ENCODE measurements around the gene CKAP4.

Gene CKAP4, protein sequence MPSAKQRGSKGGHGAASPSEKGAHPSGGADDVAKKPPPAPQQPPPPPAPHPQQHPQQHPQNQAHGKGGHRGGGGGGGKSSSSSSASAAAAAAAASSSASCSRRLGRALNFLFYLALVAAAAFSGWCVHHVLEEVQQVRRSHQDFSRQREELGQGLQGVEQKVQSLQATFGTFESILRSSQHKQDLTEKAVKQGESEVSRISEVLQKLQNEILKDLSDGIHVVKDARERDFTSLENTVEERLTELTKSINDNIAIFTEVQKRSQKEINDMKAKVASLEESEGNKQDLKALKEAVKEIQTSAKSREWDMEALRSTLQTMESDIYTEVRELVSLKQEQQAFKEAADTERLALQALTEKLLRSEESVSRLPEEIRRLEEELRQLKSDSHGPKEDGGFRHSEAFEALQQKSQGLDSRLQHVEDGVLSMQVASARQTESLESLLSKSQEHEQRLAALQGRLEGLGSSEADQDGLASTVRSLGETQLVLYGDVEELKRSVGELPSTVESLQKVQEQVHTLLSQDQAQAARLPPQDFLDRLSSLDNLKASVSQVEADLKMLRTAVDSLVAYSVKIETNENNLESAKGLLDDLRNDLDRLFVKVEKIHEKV

DNA sequence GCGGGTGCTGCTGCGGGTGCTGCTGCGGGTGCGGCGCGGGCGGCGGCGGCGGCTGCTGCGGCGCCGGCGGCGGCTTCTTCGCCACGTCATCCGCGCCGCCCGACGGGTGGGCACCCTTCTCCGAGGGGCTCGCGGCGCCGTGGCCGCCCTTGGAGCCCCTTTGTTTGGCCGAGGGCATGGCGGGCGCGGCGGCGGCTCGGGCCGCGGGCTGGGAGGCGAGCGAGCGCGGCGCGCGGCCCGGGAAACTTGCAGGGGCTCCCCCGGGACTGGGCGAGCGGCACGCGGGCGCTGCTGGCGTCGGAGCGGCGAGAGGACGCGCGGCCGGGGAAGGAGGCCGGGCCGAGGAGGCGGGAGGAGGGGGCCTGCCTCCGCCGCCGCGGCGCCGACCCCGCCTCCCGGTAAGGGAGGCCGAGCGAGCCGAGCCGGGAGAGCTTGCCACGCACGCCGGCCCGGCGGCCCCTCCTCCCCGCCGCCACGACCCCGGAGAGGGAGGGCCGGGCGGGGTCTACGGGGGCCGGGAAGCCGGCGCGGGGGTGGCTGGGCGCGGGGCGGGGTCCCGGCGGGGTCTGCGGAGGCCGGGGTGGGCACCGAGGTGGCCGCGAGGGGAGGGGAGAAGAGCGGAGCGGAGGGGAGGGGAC, at the start of gene CKAP4:
TSS of gene CKAP4 (minus strand) at position 347 of the 638 bp plus-strand sequence. CDS start at position 178, 169 bp downstream.
- peaks cover 28% of the 10 kb centered on the region for H3K4me1 ChIP-seq (ENCODE audit: insufficient read depth, low read length, severe bottlenecking)
- no peaks in the 10 kb centered on the region for H3K9me3 ChIP-seq (ENCODE audit: low read length)
- H2AFZ ChIP-seq (ENCODE audit: low read length), result no peak within 1 kb of the TSS
- H3F3A ChIP-seq (ENCODE audit: insufficient read depth, low read length), result no peaks in the 10 kb centered on the region
- TF ChIP-seq, protein P1, sequence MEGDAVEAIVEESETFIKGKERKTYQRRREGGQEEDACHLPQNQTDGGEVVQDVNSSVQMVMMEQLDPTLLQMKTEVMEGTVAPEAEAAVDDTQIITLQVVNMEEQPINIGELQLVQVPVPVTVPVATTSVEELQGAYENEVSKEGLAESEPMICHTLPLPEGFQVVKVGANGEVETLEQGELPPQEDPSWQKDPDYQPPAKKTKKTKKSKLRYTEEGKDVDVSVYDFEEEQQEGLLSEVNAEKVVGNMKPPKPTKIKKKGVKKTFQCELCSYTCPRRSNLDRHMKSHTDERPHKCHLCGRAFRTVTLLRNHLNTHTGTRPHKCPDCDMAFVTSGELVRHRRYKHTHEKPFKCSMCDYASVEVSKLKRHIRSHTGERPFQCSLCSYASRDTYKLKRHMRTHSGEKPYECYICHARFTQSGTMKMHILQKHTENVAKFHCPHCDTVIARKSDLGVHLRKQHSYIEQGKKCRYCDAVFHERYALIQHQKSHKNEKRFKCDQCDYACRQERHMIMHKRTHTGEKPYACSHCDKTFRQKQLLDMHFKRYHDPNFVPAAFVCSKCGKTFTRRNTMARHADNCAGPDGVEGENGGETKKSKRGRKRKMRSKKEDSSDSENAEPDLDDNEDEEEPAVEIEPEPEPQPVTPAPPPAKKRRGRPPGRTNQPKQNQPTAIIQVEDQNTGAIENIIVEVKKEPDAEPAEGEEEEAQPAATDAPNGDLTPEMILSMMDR (IDR thresholded peaks at IDR 0.05; ENCODE audit: low read length), result no peak
- no peak for TF ChIP-seq EZH2 (IDR thresholded peaks at IDR 0.05; ENCODE audit: borderline replicate concordance, low read length)
- no peaks in the 10 kb centered on the region for H4K20me1 ChIP-seq (ENCODE audit: insufficient read depth, low read length)
- H3K4me2 ChIP-seq (ENCODE audit: low read length), result peak within 1 kb of the TSS; percentile 66
- peak within 1 kb of the TSS; percentile 95 for H3K27ac ChIP-seq (ENCODE audit: low read depth, low read length, poor library complexity, severe bottlenecking)
- peak within 1 kb of the TSS; percentile 84 for H3K9ac ChIP-seq (ENCODE audit: low read length)
- H3K27me3 ChIP-seq (ENCODE audit: insufficient read depth, low read length), result no peaks in the 10 kb centered on the region
- peak within 1 kb of the TSS; percentile 66 for H3K4me3 ChIP-seq (ENCODE audit: low read depth, low read length, poor library complexity, severe bottlenecking)
- H3K36me3 ChIP-seq (ENCODE audit: insufficient read depth, low read length), result no peaks in the 10 kb centered on the region
- H3K9me2 ChIP-seq (ENCODE audit: low read depth, low read length), result no peaks in the 10 kb centered on the region
- no peaks in the 10 kb centered on the region for H3K79me2 ChIP-seq (ENCODE audit: insufficient read depth, low read length)

DNA sequence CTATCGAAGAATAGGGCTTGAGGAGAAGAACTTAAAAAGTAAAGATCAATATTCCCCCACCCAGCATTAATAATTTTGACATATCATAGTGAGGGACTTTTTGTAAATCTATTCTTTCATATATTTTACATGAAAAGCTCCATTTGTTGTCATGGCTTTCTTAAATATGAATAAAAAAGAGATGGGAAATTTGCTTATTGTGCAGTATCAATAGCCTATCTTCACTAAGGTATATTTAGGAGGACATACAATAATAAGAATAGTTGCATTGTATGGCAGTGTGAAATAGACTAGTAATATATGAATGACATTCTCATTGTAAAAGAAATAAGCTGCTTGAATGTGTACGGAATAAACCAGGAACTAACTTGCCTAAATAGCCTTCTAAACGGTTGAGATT, 49.3 kb upstream of the CKAP4 start:
- Histone ChIP-seq H4K20me1 (ENCODE audit: insufficient read depth, low read length) (no peaks in the 10 kb centered on the region), H3K27ac (ENCODE audit: low read depth, low read length, poor library complexity, severe bottlenecking) (peak overlapping the region; percentile 83), H3F3A (ENCODE audit: insufficient read depth, low read length) (no peaks in the 10 kb centered on the region), H3K4me3 (ENCODE audit: low read depth, low read length, poor library complexity, severe bottlenecking) (no peak overlapping the region), H3K36me3 (ENCODE audit: insufficient read depth, low read length) (no peaks in the 10 kb centered on the region), H3K79me2 (ENCODE audit: insufficient read depth, low read length) (no peaks in the 10 kb centered on the region), H3K4me2 (ENCODE audit: low read length) (peak overlapping the region; percentile 30; the same call in 1 of the 2 replicates), H3K4me1 (ENCODE audit: insufficient read depth, low read length, severe bottlenecking) (peaks cover 60% of the 10 kb centered on the region), H2AFZ (ENCODE audit: low read length) (no peak overlapping the region), H3K9me3 (ENCODE audit: low read length) (no peaks in the 10 kb centered on the region), H3K9me2 (ENCODE audit: low read depth, low read length) (no peaks in the 10 kb centered on the region), H3K9ac (ENCODE audit: low read length) (no peak overlapping the region; the same call in 1 of the 2 replicates), H3K27me3 (ENCODE audit: insufficient read depth, low read length) (no peaks in the 10 kb centered on the region)
- TF ChIP-seq EZH2 (IDR thresholded peaks at IDR 0.05; ENCODE audit: borderline replicate concordance, low read length), result no peak
- TF ChIP-seq, protein P1 (IDR thresholded peaks at IDR 0.05; ENCODE audit: low read length), result no peak

DNA sequence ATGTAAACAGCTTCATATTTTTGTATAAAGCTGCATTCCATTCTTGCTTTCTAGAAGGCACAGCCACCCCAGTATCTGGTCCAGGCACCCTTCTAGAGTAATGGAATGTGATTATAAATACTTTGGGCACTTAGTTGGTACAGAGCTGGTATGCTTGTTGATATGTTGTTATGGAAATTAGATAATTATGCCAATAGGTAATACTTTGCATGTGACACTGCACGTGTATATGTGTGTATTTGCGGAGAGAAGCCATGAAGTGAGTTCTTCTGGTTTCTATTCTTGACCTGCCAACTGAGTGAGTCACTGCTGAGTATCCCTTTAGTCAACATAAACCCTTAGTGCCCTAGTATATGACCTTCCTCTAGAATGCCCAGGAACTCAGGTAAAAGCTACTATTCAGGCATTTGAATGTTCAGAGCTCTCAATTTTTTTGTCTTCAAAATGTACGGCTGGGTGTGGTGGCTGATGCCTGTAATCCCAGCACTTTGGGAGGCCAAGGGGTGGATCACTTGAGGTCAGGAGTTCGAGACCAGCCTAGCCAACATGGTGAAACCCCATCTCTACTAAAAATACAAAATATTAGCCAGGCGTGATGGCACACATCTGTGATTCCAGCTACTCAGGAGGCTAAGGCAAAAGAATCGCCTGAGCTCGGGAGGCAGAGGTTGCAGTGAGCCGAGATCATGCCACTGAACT, 48.5 kb upstream of the CKAP4 start:
- H3K79me2 ChIP-seq (ENCODE audit: insufficient read depth, low read length), result no peaks in the 10 kb centered on the region
- no peak overlapping the region for H2AFZ ChIP-seq (ENCODE audit: low read length)
- no peak overlapping the region for H3K9ac ChIP-seq (ENCODE audit: low read length)
- H3K27ac ChIP-seq (ENCODE audit: low read depth, low read length, poor library complexity, severe bottlenecking), result no peak overlapping the region
- peaks cover 58% of the 10 kb centered on the region for H3K4me1 ChIP-seq (ENCODE audit: insufficient read depth, low read length, severe bottlenecking)
- no peak overlapping the region for H3K4me3 ChIP-seq (ENCODE audit: low read depth, low read length, poor library complexity, severe bottlenecking)
- no peaks in the 10 kb centered on the region for H3K36me3 ChIP-seq (ENCODE audit: insufficient read depth, low read length)
- no peaks in the 10 kb centered on the region for H4K20me1 ChIP-seq (ENCODE audit: insufficient read depth, low read length)
- H3K27me3 ChIP-seq (ENCODE audit: insufficient read depth, low read length), result no peaks in the 10 kb centered on the region
- no peaks in the 10 kb centered on the region for H3F3A ChIP-seq (ENCODE audit: insufficient read depth, low read length)
- no peaks in the 10 kb centered on the region for H3K9me3 ChIP-seq (ENCODE audit: low read length)
- H3K9me2 ChIP-seq (ENCODE audit: low read depth, low read length), result no peaks in the 10 kb centered on the region
- H3K4me2 ChIP-seq (ENCODE audit: low read length), result no peak overlapping the region; the same call in 1 of the 2 replicates
- no peak for TF ChIP-seq EZH2 (IDR thresholded peaks at IDR 0.05; ENCODE audit: borderline replicate concordance, low read length)
- TF ChIP-seq, protein P1 (IDR thresholded peaks at IDR 0.05; ENCODE audit: low read length), result no peak

Measured in OCI-LY1 (cell line).